GM12875 (cell line): ENCODE results near the gene KRT33B.
A peak's percentile ranks its signal among the peaks of the same experiment; 100 is the strongest.

Experiments
- H3K4me3 ChIP-seq: one replicate; pipeline ENCODE4 v1.5.1; 2011; ENCODE audit warnings: low read depth, low read length, control low read depth
- CTCF ChIP-seq: IDR thresholded peaks from 2 replicates; pipeline ENCODE4 v1.5.1; 2011; ENCODE audit warnings: low read depth, mild to moderate bottlenecking, control low read depth, inconsistent platforms, low read length, moderate library complexity, borderline replicate concordance; ENCODE audit not compliant: insufficient read depth

The KRT33B gene

GRCh38 chr17:41334385-41335305 is 35.0 kb downstream of the KRT33B start:
- TF ChIP-seq CTCF, result no peak
- H3K4me3 ChIP-seq, result no peak overlapping the region

- no peak overlapping the region for H3K4me3 ChIP-seq
- no peak for TF ChIP-seq CTCF
These were observed 35.8 kb downstream of the KRT33B start for GRCh38 chr17:41333836-41334235.

- no peak overlapping the region for H3K4me3 ChIP-seq
- TF ChIP-seq CTCF, result no peak
These were observed 36.5 kb downstream of the KRT33B start for GRCh38 chr17:41333098-41333497.

GRCh38 chr17:41332239-41332638 is 37.4 kb downstream of the KRT33B start:
- TF ChIP-seq CTCF, result no peak
- no peak overlapping the region for H3K4me3 ChIP-seq

- no peak for TF ChIP-seq CTCF
- H3K4me3 ChIP-seq, result no peak overlapping the region
These were observed 38.0 kb downstream of the KRT33B start for GRCh38 chr17:41331606-41332005.

- H3K4me3 ChIP-seq, result no peak overlapping the region
- peak; percentile 65; the same call in 1 of the 2 replicates for TF ChIP-seq CTCF
These were observed 40.2 kb downstream of the KRT33B start for GRCh38 chr17:41329279-41329948.
